GM19463 (cell line): ENCODE measurements around the gene CEBPB.
"Not testable (repeated sequence)": the region's sequence is repeated elsewhere in the genome, so short reads cannot be mapped to it uniquely, and the experiment has no call there.

Experiments used
- ATAC-seq: cut with Tn5 transposase; IDR thresholded peaks from one replicate; pipeline ENCODE4 v1.9.1; 2021; ENCODE audit warnings: mild to moderate bottlenecking, moderate library complexity; ENCODE audit not compliant: unreplicated experiment

The CEBPB gene

DNA sequence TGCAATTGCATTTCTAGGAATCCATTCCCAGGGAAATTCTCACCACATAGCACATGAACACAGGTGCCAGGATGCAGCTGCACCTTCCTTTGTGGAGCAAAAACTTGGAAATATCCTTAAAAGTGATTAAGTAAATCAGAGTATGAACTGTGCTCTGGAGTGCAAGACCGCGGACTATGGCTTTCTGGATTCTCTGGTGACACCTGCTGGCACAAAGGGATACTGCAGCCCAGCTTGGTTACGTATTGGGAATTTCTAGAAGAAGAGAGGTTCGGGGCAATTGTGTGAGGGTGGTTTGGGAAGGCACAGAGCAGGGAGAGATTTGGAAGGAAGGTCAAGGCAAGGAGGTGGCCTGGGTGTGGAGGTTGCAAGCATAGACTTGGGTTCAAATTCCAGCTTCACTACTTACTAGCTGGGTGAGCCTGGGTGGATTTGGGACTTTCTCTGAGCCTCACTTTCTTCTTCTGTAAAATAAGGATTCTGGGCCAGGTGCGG, 21.3 kb upstream of the CEBPB start:
- ATAC-seq: no peak

GRCh38 chr20:50170549-50171220, 19.9 kb upstream of the CEBPB start:
- ATAC-seq: no peak

- no peak for ATAC-seq
These were observed 18.1 kb upstream of the CEBPB start for GRCh38 chr20:50172347-50173013.

- no peak for ATAC-seq
These were observed 16.2 kb upstream of the CEBPB start for GRCh38 chr20:50174456-50174855.

DNA sequence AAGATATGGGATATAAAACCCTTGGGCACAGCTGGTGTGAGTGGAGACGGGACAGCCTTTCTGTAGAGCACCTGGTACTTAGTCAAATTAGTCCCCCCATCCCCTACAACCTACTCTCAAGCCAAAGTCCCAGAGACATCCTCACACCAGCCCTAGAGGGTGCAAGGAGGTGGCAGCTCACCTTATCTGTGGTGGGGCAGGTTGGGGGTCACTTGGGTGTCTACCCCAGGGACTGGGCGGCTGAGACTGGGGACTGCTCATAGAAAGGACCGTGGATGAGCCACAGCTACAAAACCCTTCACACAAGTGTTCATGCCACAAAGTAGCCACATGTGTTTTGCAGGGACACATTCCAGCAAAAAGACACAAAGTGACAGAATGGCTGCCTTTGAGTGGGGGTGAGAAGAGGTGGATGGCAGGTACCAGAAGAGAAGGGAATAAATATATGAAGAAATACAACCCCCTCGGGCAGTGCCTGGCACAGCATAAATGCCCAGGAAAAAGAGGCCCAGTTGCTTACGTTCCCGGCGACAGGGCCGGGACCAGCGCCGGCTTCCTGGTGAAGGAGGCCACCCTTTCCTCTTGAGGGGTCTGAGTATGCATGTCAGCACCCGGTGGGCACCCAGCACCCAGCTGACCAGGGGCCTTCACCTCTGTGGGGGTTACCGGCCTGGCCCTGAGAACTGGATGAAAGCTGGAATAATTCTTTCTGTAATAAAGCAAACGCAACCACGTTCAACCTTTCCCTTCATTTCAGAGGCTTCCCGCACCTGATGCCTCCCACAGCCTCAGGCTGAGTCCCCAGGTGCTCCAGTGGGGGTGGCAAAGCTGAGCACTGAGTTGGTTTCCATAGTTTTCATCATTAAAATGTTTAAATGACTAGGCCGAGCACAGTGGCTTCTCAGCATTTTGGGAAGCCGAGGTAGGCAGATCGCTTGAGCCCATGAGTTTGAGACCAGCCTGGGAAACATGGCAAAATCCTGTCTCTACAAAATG, 14.4 kb upstream of the CEBPB start:
- no peak for ATAC-seq

- not testable (repeated sequence) for ATAC-seq
These were observed 12.0 kb upstream of the CEBPB start for GRCh38 chr20:50178672-50179071.

DNA sequence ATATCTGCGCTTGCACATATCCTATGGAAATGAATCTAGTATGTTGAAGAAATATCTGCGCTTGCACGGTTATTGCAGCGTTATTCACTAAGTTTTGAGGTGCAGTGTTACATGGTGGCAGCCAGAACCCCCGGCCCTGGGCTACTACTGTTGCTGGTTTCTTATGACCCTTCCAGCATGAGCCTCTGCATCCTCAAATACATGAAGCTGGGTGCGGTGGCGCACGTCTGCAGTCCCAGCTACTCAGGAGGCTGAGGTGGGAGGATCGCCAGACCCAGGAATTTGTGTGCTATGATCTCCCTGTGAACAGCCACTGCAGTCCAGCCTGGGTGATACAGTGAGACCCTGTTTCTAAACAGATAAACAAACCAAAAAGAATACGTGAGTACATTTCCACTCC, 9.3 kb upstream of the CEBPB start:
- ATAC-seq: no peak

DNA sequence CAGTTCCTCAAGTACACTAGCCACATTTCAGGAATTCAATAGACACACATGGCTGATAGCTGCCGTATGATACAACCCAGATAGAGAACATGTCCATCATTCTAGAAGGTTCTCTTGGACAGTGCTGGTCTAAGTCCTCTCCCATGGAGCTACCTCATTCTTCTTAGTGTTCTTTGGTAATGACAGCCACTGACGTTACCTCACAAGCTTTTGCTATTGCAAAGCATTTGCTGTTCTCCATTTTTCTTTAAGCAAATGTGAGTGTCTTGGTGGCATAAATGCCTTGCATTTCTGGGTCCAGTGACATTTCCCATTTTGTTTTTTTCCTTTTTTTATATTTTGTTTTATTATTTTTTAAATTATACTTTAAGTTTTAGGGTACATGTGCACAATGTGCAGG, 8.3 kb upstream of the CEBPB start:
- ATAC-seq: no peak

DNA sequence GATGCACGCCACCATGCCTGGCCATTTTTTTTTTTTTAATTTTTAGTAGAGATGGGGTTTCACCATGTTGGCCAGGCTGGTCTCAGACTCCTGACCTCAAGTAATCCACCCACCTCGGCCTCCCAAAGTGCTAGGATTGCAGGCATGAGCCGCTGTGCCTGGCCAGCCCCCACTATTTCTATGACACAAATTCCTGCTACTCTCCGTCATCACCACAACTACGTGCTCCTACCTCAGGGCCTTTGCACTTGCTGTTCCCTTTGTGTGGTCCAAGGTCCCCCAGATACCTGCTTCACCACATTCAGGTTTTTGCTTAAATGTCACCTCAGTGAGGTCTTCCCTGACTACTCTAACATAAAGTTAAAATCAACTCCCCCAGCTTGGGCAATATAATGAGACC, 5.2 kb upstream of the CEBPB start:
- no peak for ATAC-seq

DNA sequence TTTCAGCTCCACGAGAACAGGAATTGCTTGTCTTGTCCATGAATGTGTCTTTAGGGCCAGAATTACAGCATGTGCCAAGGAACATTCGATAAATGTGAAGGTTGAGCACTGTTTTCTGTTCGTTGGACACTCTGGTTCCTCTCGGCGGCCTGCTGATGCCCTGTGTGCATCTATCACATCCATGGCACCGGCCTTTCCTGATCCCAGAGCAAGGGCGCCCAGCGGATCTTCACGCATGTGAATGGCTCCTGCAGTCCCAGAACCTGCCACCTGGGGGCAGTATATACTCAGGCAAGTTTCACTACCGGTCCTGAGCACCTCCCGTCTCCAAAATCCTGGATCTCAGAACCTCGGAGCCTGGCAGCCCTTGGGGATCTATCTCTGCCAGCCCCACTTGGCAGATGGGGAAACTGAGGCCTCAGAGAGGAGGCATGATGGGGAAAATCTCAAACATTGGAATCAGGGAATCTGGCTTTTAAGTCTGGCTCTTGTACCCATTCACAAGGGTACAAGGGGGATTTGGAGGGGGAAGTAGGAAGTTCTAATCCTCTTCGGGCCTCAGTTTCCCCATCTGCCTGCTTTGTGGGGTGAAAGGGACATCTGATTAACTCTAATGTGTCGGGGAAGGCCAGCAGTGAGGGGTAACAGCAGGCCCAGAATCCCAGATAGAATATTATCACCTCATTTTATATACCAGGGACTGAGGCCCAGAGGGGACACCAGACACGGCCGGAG, 4.3 kb upstream of the CEBPB start:
- no peak for ATAC-seq

- ATAC-seq: no peak
These were observed 3.6 kb upstream of the CEBPB start for GRCh38 chr20:50186987-50187402.

- no peak for ATAC-seq
These were observed 3.1 kb upstream of the CEBPB start for GRCh38 chr20:50187403-50188051.

- ATAC-seq: no peak
These were observed 2.3 kb upstream of the CEBPB start for GRCh38 chr20:50188287-50188688.

DNA sequence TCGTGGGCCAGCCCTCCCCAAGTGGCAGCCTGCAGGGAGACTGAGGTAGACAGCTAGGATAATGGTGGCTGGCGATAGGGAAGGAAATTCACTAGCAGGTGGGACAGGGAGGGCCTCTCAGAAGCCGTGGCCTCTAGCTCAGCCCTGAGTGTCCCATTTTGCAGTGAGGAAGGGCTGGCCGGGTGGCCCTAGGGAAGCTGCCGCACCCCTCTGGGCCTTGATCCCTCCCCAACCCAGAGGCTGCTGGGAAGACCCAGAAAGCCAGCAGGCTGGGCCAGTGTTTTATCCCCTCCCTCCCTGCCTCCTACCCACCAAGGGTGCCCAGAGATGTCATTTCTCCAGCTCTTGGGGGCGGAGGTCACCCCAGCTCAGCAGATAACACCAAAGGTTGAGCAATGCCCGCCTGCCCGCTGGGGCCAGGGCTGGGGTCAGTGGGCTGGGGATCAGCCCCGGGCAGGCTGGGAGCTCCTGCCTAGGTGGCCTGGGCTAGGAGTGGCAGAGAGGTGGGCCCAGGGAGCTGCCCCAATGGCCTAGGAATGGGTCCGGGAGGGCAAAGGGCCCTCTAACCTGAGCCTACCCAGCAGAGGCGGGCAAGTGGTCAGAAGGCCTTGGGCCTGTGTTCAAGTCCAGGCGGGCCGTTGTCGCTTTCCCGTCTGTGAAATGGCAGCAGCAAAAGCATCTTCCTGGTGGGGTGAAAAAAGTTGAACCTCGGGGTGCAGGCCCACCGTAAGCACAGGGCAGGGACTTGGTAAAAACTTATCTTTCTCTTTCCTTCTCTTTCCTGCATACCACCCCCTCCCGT, 1.6 kb upstream of the CEBPB start:
- ATAC-seq: no peak

GRCh38 chr20:50189681-50190250, 864 bp upstream of the CEBPB start:
- no peak for ATAC-seq

- peak; percentile 22 for ATAC-seq
These were observed 474 bp downstream of the CEBPB start for GRCh38 chr20:50191065-50191543.

DNA sequence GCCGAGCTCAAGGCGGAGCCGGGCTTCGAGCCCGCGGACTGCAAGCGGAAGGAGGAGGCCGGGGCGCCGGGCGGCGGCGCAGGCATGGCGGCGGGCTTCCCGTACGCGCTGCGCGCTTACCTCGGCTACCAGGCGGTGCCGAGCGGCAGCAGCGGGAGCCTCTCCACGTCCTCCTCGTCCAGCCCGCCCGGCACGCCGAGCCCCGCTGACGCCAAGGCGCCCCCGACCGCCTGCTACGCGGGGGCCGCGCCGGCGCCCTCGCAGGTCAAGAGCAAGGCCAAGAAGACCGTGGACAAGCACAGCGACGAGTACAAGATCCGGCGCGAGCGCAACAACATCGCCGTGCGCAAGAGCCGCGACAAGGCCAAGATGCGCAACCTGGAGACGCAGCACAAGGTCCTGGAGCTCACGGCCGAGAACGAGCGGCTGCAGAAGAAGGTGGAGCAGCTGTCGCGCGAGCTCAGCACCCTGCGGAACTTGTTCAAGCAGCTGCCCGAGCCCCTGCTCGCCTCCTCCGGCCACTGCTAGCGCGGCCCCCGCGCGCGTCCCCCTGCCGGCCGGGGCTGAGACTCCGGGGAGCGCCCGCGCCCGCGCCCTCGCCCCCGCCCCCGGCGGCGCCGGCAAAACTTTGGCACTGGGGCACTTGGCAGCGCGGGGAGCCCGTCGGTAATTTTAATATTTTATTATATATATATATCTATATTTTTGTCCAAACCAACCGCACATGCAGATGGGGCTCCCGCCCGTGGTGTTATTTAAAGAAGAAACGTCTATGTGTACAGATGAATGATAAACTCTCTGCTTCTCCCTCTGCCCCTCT, 1.1 kb downstream of the CEBPB start:
- ATAC-seq: peak; percentile 28
